HEK293 (cell line): ENCODE results near the gene ELL2.

Experiments
- CTCF ChIA-PET: fragments of 350-600 bp; formaldehyde crosslinking; extraction: SDS; loops from one replicate; lab custom pipeline; 2021; ENCODE audit warnings: antibody characterized with exemption; lab: Yijun Ruan, JAX
- POLR2A ChIA-PET: fragments of 300-600 bp; formaldehyde crosslinking; extraction: SDS; loops from one replicate; lab custom pipeline; 2020; ENCODE audit warnings: antibody characterized with exemption, inconsistent platforms; lab: Yijun Ruan, JAX
- H3K27ac ChIP-seq: fragments of 200-500 bp; sonication (Bioruptor generic); 2 replicates; pipeline ENCODE4 v1.5.1; 2014; ENCODE audit warnings: low read depth, low read length, control low read depth, inconsistent platforms; ENCODE audit errors: extremely low read depth
- H3K36me3 ChIP-seq, 2 experiments: fragments of 200-500 bp in 1 of 2; sonication (Bioruptor generic) in 1 of 2; 1 replicate in 1 of 2; 2 replicates in 1 of 2; pipeline ENCODE4 v1.5.1; 2014 to 2017; ENCODE audit warnings: inconsistent platforms in 2 of 2, low read length in 2 of 2; ENCODE audit not compliant: control insufficient read depth in 2 of 2, insufficient read depth in 1 of 2
- H3K4me1 ChIP-seq: fragments of 200-500 bp; sonication (Bioruptor generic); 2 replicates; pipeline ENCODE4 v1.5.1; 2014; ENCODE audit warnings: mild to moderate bottlenecking, low read length, inconsistent platforms; ENCODE audit not compliant: control insufficient read depth, insufficient read depth
- H3K4me3 ChIP-seq: 2 replicates; pipeline ENCODE4 v1.5.1; 2011; ENCODE audit warnings: low read depth, mild to moderate bottlenecking, control low read depth, low read length, moderate library complexity
- H3K9me3 ChIP-seq: fragments of 200-500 bp; sonication (Bioruptor generic); 2 replicates; pipeline ENCODE4 v1.5.1; 2014; ENCODE audit warnings: low read depth, low read length, inconsistent platforms; ENCODE audit not compliant: control insufficient read depth, insufficient read depth
- BCL6B ChIP-seq: fragments of 450-650 bp; formaldehyde crosslinking; IDR thresholded peaks from 2 replicates; pipeline ENCODE4 v1.5.1; 2017; ENCODE audit warnings: missing biosample characterization, missing genetic modification characterization
- KLF7 ChIP-seq: fragments of 450-650 bp; formaldehyde crosslinking; IDR thresholded peaks from 2 replicates; pipeline ENCODE4 v1.5.1; 2016; ENCODE audit warnings: missing biosample characterization, missing genetic modification characterization, borderline replicate concordance
- PRDM6 ChIP-seq: fragments of 450-650 bp; formaldehyde crosslinking; IDR thresholded peaks from 2 replicates; pipeline ENCODE4 v1.5.1; 2017; ENCODE audit warnings: missing biosample characterization, missing genetic modification characterization
- RBAK ChIP-seq: fragments of 450-650 bp; formaldehyde crosslinking; IDR thresholded peaks from 2 replicates; pipeline ENCODE4 v1.5.1; 2016; ENCODE audit warnings: missing biosample characterization, missing genetic modification characterization
- SALL2 ChIP-seq: fragments of 450-650 bp; formaldehyde crosslinking; IDR thresholded peaks from 2 replicates; pipeline ENCODE4 v1.5.0; 2017; ENCODE audit warnings: missing biosample characterization, mild to moderate bottlenecking, missing genetic modification characterization, borderline replicate concordance
- SP3 ChIP-seq: fragments of 450-650 bp; formaldehyde crosslinking; IDR thresholded peaks from 2 replicates; pipeline ENCODE4 v1.5.1; 2016; ENCODE audit warnings: missing biosample characterization, missing genetic modification characterization
- SP7 ChIP-seq: fragments of 450-650 bp; formaldehyde crosslinking; IDR thresholded peaks from 2 replicates; pipeline ENCODE4 v1.5.1; 2016; ENCODE audit warnings: missing biosample characterization, missing genetic modification characterization
- YY2 ChIP-seq: fragments of 450-650 bp; formaldehyde crosslinking; IDR thresholded peaks from 2 replicates; pipeline ENCODE4 v1.5.1; 2016; ENCODE audit warnings: missing biosample characterization, missing genetic modification characterization
- ZNF169 ChIP-seq: fragments of 450-650 bp; formaldehyde crosslinking; IDR thresholded peaks from 2 replicates; pipeline ENCODE4 v1.5.1; 2016; ENCODE audit warnings: missing biosample characterization, missing genetic modification characterization
- ZNF211 ChIP-seq: fragments of 450-650 bp; formaldehyde crosslinking; IDR thresholded peaks from 2 replicates; pipeline ENCODE4 v1.5.1; 2016; ENCODE audit warnings: low read depth, missing biosample characterization, missing genetic modification characterization
- ZNF280D ChIP-seq: fragments of 450-650 bp; formaldehyde crosslinking; IDR thresholded peaks from 2 replicates; pipeline ENCODE4 v1.5.1; 2016; ENCODE audit warnings: missing biosample characterization, missing genetic modification characterization
- ZNF292 ChIP-seq: fragments of 450-650 bp; formaldehyde crosslinking; IDR thresholded peaks from 2 replicates; pipeline ENCODE4 v1.5.1; 2016; ENCODE audit warnings: low read depth, missing biosample characterization, missing genetic modification characterization, borderline replicate concordance
- ZNF324 ChIP-seq: fragments of 450-650 bp; formaldehyde crosslinking; IDR thresholded peaks from 2 replicates; pipeline ENCODE4 v1.5.1; 2016; ENCODE audit warnings: missing biosample characterization, missing genetic modification characterization
- ZNF37A ChIP-seq: fragments of 450-650 bp; IDR thresholded peaks from 2 replicates; pipeline ENCODE4 v1.5.1; 2018; ENCODE audit warnings: missing biosample characterization, missing genetic modification characterization
- ZNF391 ChIP-seq: fragments of 450-650 bp; formaldehyde crosslinking; IDR thresholded peaks from 2 replicates; pipeline ENCODE4 v1.5.1; 2016; ENCODE audit warnings: low read depth, missing biosample characterization, missing genetic modification characterization, borderline replicate concordance
- ZNF423 ChIP-seq: fragments of 450-650 bp; formaldehyde crosslinking; IDR thresholded peaks from 2 replicates; pipeline ENCODE4 v1.5.1; 2016; ENCODE audit warnings: missing biosample characterization, missing genetic modification characterization
- ZNF48 ChIP-seq: fragments of 450-650 bp; formaldehyde crosslinking; IDR thresholded peaks from 2 replicates; pipeline ENCODE4 v1.5.1; 2016; ENCODE audit warnings: missing biosample characterization, missing genetic modification characterization
- ZNF513 ChIP-seq: fragments of 450-650 bp; IDR thresholded peaks from 2 replicates; pipeline ENCODE4 v1.5.1; 2018; ENCODE audit warnings: missing biosample characterization, missing genetic modification characterization
- ZNF555 ChIP-seq: fragments of 450-650 bp; formaldehyde crosslinking; conservative IDR thresholded peaks from 2 replicates; pipeline ENCODE4 v1.5.1; 2017; ENCODE audit warnings: missing biosample characterization, mild to moderate bottlenecking, missing genetic modification characterization, inconsistent platforms
- ZNF558 ChIP-seq: fragments of 450-650 bp; formaldehyde crosslinking; IDR thresholded peaks from 2 replicates; pipeline ENCODE4 v1.5.1; 2016; ENCODE audit warnings: missing biosample characterization, missing genetic modification characterization
- ZNF610 ChIP-seq: fragments of 450-650 bp; formaldehyde crosslinking; IDR thresholded peaks from 2 replicates; pipeline ENCODE4 v1.5.1; 2016; ENCODE audit warnings: missing biosample characterization, missing genetic modification characterization, borderline replicate concordance
- ZNF629 ChIP-seq: fragments of 450-650 bp; formaldehyde crosslinking; IDR thresholded peaks from 2 replicates; pipeline ENCODE4 v1.5.1; 2017; ENCODE audit warnings: missing biosample characterization, missing genetic modification characterization
- ZNF830 ChIP-seq: fragments of 450-650 bp; IDR thresholded peaks from 2 replicates; pipeline ENCODE4 v1.5.0; 2018; ENCODE audit warnings: missing biosample characterization, missing genetic modification characterization, low read depth, mild to moderate bottlenecking, moderate library complexity

ELL2 gene

GRCh38 chr5:95903838-95904237, 57.8 kb downstream of the ELL2 start:
- no peak overlapping the region for H3K27ac ChIP-seq
- no peak for TF ChIP-seq ZNF280D
- no peak for TF ChIP-seq RBAK (tag by site-specific recombination)
- TF ChIP-seq ZNF629 (tag by site-specific recombination), result no peak
- TF ChIP-seq ZNF391 (tag by site-specific recombination), result no peak
- TF ChIP-seq ZNF423 (tag by site-specific recombination), result no peak
- TF ChIP-seq ZNF610, result no peak
- TF ChIP-seq ZNF555 (tag by site-specific recombination), result no peak
- TF ChIP-seq ZNF292, result no peak
- TF ChIP-seq SP3, result no peak
- TF ChIP-seq YY2 (tag by site-specific recombination), result no peak
- no peak for TF ChIP-seq ZNF48 (tag by site-specific recombination)
- TF ChIP-seq ZNF513, result no peak
- TF ChIP-seq BCL6B (tag by site-specific recombination), result no peak
- H3K36me3 ChIP-seq, result peaks cover under 1 to 23% of the 10 kb centered on the region in 2 experiments; a peak in 2 of 3 replicates
- H3K9me3 ChIP-seq, result no peaks in the 10 kb centered on the region
- POLR2A ChIA-PET, result no interaction called here
- peaks cover 12% of the 10 kb centered on the region for H3K4me1 ChIP-seq
- CTCF ChIA-PET, result interaction anchor here (0.6 kb wide), 1 partner anchor 433 kb away, joined by 3 read pairs; no protein-coding TSS in a partner anchor
- H3K4me3 ChIP-seq, result no peak overlapping the region

GRCh38 chr5:95901676-95902627, 59.7 kb downstream of the ELL2 start:
- Histone ChIP-seq H3K9me3 (no peaks in the 10 kb centered on the region), H3K4me3 (no peak overlapping the region), H3K36me3 (peaks cover 18 to 31% of the 10 kb centered on the region in 2 experiments), H3K4me1 (peaks cover 12% of the 10 kb centered on the region), H3K27ac (no peak overlapping the region)
- CTCF ChIA-PET, result interaction anchor here (0.6 kb wide), 1 partner anchor 18 kb away, joined by 4 read pairs; no protein-coding TSS in a partner anchor
- POLR2A ChIA-PET, result no interaction called here
- peak; percentile 45 for TF ChIP-seq PRDM6 (tag by site-specific recombination)
- TF ChIP-seq BCL6B (tag by site-specific recombination), result peak; percentile 70; the same call in 1 of the 2 replicates
- TF ChIP-seq ZNF211 (tag by site-specific recombination), result no peak
- no peak for TF ChIP-seq SALL2 (tag by site-specific recombination)
- no peak for TF ChIP-seq ZNF558 (tag by site-specific recombination)
- no peak for TF ChIP-seq ZNF37A (tag by site-specific recombination)
- TF ChIP-seq ZNF169 (tag by site-specific recombination), result no peak
- no peak for TF ChIP-seq ZNF830 (tag by site-specific recombination)
- TF ChIP-seq ZNF292, result no peak
- TF ChIP-seq SP7 (tag by site-specific recombination), result peak; percentile 26; the same call in 1 of the 2 replicates
- TF ChIP-seq ZNF324 (tag by site-specific recombination), result no peak
- TF ChIP-seq KLF7 (tag by site-specific recombination), result no peak
